ENCODE results near the gene PDE6D.
A peak's percentile ranks its signal among the peaks of the same experiment; 100 is the strongest.

The PDE6D gene

DNA sequence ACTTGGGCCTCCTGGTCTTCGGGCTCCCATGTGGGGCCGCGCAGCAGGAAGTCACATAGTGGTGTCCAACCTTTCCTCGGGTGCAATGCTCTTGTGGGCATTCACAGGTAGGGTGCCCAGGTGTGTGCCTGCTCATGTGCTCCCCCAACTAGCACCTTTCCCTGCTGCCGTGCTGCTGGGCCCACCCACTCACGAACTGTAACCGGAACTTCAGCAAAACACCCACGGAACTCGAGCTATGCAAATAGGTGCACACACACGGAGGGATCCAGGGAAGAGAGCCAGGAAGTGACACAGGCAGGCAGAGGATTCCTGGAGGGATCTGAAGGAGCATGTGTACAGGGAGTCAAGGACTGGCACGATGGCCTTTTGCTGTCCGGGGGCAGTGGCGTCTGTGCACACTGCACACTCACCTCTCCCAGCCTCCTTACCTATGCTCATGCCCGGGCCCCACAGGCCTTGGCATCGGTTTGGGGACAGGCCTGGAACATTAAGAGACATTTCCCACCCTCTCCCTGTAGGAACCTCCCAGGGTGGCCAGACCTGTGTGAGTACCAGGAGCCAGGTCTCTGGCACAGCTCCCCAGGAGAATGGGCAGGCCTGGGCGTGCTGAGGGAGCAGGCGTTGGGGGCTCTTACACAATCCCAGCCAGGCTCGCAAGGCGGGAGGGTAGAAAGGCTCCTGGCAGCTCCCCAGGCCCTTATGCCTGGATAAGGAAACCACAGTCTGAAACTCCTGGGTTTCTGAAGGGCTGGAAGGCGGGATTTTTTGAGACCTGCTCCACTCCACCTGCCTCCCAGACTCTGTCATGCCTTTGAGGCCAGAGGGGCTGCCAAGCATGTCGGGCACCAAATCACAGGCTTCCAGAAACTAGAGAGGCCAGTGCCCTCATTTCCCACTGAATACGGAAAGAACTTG is 79.4 kb downstream of the PDE6D start:
- H3K4me3 ChIP-seq (replicated peaks; ENCODE audit: low read depth, low read length) = no peak overlapping the region
- DNase-seq (ENCODE audit: extremely low read depth, low read depth) = no peak
- TF ChIP-seq CTCF (IDR thresholded peaks at IDR 0.05; ENCODE audit: low read depth, low read length, missing control alignments) = no peak

GRCh38 chr2:231699006-231699405 is 82.1 kb downstream of the PDE6D start:
- TF ChIP-seq CTCF (IDR thresholded peaks at IDR 0.05; ENCODE audit: low read depth, low read length, missing control alignments) = no peak
- no peak for DNase-seq (ENCODE audit: extremely low read depth, low read depth)
- H3K4me3 ChIP-seq (replicated peaks; ENCODE audit: low read depth, low read length) = no peak overlapping the region

- no peak overlapping the region for H3K4me3 ChIP-seq (replicated peaks; ENCODE audit: low read depth, low read length)
- peak; percentile 79 for DNase-seq (ENCODE audit: extremely low read depth, low read depth)
- no peak for TF ChIP-seq CTCF (IDR thresholded peaks at IDR 0.05; ENCODE audit: low read depth, low read length, missing control alignments)
Observed at GRCh38 chr2:231696004-231696367, 85.1 kb downstream of the PDE6D start.

DNA sequence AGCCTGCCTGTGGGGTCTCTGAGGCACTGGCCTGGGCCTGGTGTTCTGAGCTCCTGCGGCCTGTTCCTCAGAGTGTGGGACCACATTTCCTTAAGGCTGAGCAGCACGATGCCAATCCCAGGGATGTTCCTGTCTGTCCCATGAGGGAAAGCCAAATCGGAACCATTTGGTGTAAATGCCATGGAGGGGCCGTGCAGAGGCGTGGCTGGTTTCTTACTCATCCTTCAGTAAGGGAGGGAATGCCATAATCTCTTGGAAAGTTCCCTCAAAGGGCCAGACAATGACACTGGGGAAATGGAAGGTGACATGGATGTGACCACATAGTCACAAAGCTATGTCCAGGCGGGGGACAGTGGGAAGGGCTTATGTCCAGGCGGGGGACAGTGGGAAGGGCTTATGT is 87.1 kb downstream of the PDE6D start:
- no peak for TF ChIP-seq CTCF (IDR thresholded peaks at IDR 0.05; ENCODE audit: low read depth, low read length, missing control alignments)
- H3K4me3 ChIP-seq (replicated peaks; ENCODE audit: low read depth, low read length) = no peak overlapping the region
- no peak for DNase-seq (ENCODE audit: extremely low read depth, low read depth)

- no peak for DNase-seq (ENCODE audit: extremely low read depth, low read depth)
- no peak overlapping the region for H3K4me3 ChIP-seq (replicated peaks; ENCODE audit: low read depth, low read length)
- TF ChIP-seq CTCF (IDR thresholded peaks at IDR 0.05; ENCODE audit: low read depth, low read length, missing control alignments) = no peak
Observed at GRCh38 chr2:231692847-231693246, 88.2 kb downstream of the PDE6D start.

- TF ChIP-seq CTCF (IDR thresholded peaks at IDR 0.05; ENCODE audit: low read depth, low read length, missing control alignments) = no peak
Observed at GRCh38 chr2:231691251-231691772, 89.8 kb downstream of the PDE6D start.

More at GRCh38 chr2:231691251-231691772, 89.8 kb downstream of the PDE6D start:
- no peak for DNase-seq (ENCODE audit: extremely low read depth, low read depth)
- H3K4me3 ChIP-seq (replicated peaks; ENCODE audit: low read depth, low read length) = no peak overlapping the region
